ENCODE data around the gene TTC32. TPM values are rescaled to one million over a fixed set of nuclear protein-coding genes. Genes with fewer than 3 reads are reported as not detected.
"Not testable (repeated sequence)": the region's sequence is repeated elsewhere in the genome, so short reads cannot be mapped to it uniquely, and the experiment has no call there.

TTC32 gene
- total RNA-seq = 8.1 TPM

GRCh38 chr2:19901442-19902215, at the start of gene TTC32:
Gene TTC32 (minus strand): TSS chr2:19901983. CDS start chr2:19901854, 129 bp downstream.
- peak; percentile 98 for DNase-seq

GRCh38 chr2:19949071-19949470, 47.3 kb upstream of the TTC32 start:
- peak; percentile 10 for DNase-seq

DNA sequence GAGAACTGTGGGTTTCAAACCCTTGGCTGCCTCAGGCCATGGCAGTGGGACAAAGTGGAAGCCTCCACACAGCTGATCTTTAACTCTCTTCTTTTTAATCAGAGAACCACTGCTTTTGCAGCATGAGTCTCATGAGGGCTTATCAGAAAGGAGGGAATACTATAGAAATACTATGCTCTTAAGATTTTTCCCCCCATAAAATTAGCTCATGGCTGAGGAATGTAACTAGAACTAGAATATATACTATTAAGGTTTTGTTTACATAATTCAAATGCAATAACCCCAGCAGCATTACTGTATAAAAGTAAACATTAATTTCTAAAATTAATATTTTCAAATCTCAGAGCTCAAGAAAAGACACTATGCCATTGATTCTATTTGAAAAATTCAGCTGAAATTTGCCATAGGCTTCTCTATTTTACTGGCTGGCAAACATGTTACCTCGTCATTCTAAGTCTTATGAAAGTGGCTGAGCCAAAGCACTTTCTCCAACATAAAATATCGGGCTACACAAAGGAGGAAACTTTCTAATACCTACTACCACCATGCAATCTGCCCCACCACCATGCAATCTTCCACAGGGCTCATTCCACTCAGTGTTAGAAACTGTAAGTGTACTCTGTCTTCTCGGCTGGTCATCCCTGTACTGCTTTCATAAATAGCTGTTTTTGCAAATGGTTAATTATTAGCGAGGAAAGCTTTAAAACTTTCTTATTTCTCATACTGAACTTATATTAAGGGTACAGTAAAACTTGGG, 45.6 kb upstream of the TTC32 start:
- DNase-seq = no peak

- DNase-seq = no peak
Observed at GRCh38 chr2:19944205-19944845, 42.5 kb upstream of the TTC32 start.

DNA sequence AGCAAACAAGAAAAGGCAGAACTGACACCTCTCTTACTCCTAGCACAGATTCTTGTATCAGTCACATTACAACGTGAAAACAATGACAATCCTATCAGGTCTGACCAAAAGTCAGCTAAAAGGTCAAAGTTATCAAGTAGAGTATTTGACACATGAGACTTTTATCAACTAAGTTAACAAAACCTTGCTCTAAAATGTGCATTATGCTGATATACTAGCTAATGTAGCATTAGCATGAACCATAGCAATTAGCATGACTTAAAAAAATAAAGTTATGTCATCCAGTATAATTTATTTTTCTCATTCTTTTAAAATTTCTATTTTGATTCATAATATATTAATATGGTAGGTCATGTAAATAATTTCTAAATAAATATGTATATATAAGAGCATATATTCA, 41.4 kb upstream of the TTC32 start:
- DNase-seq = no peak

GRCh38 chr2:19942199-19942598, 40.4 kb upstream of the TTC32 start:
- no peak for DNase-seq

DNA sequence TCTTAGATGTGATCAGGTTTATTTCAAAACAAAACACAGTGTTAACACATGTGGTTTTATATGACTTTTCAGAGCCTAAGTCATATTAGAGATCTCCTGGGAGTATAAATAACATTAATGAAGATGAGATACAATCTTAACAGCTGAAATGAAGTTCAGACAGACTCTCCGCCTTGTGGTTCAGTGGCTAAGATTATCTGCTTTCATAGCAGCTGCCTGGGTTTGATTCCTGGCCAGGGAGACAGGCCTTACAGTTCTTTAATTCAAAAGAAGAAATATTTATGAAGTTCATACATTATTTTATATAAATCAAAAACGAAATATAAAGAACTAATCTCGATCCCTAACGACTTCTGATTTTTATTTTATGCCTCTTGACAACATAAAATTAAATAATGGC, 35.2 kb upstream of the TTC32 start:
- DNase-seq = no peak

GRCh38 chr2:19936203-19936602, 34.4 kb upstream of the TTC32 start:
- no peak for DNase-seq

DNA sequence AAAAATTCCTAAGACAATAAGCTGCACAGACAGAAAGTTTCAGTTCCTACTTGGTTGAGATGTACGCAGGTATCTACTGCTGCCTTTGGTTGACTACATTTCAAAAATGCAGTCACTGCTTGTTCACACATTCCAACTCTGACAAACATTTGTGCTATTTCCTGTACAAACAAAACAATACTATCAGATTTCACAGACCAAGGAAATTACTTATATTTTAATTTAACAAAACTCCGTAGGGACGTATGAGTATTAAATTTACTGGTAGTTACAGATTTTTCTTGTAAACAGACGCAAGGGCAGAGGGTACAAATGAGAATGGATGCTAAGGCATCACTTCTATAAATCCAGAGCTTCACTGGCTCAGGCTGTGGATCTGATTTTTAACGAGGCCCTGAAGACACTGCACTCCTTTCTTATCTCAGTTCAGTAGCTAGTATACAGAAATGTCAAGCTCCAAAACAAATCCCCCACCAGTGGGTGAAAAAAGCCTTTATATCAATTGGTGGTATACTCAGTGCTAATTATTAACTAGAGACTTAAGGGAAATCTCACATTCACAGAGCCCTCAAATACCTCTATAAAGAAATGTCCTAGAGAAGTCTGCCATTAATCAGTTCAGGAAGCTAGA, 31.7 kb upstream of the TTC32 start:
- DNase-seq = no peak

GRCh38 chr2:19932928-19933327, 31.1 kb upstream of the TTC32 start:
- DNase-seq = no peak

- no peak for DNase-seq
Observed at GRCh38 chr2:19929226-19929625, 27.4 kb upstream of the TTC32 start.

- not testable (repeated sequence) for DNase-seq
Observed at GRCh38 chr2:19927816-19928215, 26.0 kb upstream of the TTC32 start.

GRCh38 chr2:19924526-19924925, 22.7 kb upstream of the TTC32 start:
- DNase-seq = not testable (repeated sequence)

DNA sequence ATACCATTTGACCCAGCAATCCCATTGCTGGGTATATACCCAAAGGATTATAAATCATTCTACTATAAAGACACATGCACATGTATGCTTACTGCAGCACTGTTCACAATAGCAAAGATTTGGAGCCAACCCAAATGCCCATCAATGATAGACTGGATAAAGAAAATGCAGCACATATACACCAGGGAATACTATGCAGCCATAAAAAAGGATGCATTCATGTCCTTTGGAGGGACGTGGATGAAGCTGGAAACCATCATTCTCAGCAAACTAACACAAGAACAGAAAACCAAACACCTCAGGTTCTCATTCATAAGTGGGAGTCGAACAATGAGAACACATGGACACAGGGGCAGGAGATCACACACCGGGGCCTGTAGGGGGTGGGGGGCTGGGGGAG, 20.4 kb upstream of the TTC32 start:
- not testable (repeated sequence) for DNase-seq

DNA sequence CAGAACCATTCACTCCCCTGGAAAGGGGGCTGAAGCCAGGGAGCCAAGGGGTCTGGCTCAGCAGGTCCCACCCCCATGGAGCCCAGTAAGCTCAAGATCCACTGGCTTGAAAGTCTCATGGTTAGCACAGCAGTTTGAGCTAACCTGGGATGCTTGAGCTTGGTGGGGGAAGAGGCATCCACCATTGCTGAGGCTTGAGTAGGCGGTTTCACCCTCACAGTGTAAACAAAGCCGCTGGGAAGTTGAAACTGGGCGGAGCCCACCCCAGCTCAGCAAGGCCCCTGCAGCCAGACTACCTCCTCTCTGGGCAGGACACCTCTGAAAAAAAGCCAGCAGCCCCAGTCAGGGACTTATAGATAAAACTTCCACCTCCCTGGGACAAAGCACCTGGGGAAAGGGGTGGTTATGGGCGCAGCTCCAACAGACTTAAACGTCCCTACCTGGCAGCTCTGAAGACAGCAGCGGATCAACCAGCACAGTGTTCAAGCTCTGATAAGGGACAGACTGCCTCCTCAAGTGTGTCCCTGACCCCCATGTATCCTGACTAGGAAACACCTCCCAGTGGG, 14.7 kb upstream of the TTC32 start:
- no peak for DNase-seq

DNA sequence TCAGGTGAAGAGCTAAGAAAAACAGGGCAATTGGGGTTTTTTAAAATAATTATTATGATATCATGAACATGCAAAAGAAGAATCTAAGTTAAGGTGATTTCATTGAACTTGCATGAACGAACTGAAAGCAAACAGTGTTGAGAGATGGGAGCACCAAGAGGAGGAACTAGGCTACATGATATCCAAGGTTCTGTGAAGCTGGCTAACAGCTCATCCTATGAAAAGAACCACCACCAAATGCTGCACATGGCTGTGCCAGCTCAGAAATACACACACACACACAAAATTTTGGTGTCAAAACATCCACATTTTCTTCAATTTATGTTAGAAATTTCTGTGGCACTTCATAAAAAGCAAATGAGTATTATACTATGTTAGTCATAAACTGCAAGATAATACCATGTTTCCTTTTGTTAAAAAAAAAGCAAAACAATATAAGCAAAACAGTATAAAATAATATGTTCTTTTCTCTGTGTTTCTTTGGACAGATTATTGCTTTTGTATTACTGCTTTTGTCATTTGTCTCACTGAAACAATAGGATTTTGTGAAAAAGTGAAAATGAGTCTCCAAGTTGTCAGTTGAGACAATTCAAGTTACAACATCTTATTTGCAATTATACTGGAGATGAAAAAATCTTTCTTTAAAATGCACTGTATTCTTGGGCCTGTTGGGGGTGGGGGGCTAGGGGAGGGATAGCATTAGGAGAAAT, 12.6 kb upstream of the TTC32 start:
- no peak for DNase-seq

- no peak for DNase-seq
Observed at GRCh38 chr2:19911808-19912509, 10.2 kb upstream of the TTC32 start.

- peak; percentile 66 for DNase-seq
Observed at GRCh38 chr2:19902216-19902740, 495 bp upstream of the TTC32 start.

- DNase-seq = no peak
Observed at GRCh38 chr2:19900931-19901441, 797 bp downstream of the TTC32 start.
